A549 (cell line): ENCODE results near the gene IPO9.

Experiments
- CEBPB ChIP-seq, 2 experiments: fragments of >200 bp in 1 of 2; sonication (Bioruptor Twin) in 1 of 2; formaldehyde crosslinking in 1 of 2; IDR thresholded peaks; 2 replicates each; pipeline ENCODE4 v1.6.1; 2012 to 2016
- CTCF ChIP-seq: fragments of >200 bp; sonication (Bioruptor Twin); formaldehyde crosslinking; IDR thresholded peaks from 3 replicates; pipeline ENCODE4 v1.5.1; 2016
- E2F6 ChIP-seq: IDR thresholded peaks from 2 replicates; pipeline ENCODE4 v1.6.1; 2012; ENCODE audit warnings: low read depth, borderline replicate concordance
- HDAC2 ChIP-seq: fragments of 200-600 bp; sonication (generic); IDR thresholded peaks from 2 replicates; pipeline ENCODE4 v1.6.1; 2016
- KDM1A ChIP-seq: fragments of 200-600 bp; sonication (generic); IDR thresholded peaks from 2 replicates; pipeline ENCODE4 v1.6.1; 2016; ENCODE audit warnings: low read depth, mild to moderate bottlenecking
- PHF8 ChIP-seq: fragments of 200-600 bp; sonication (generic); IDR thresholded peaks from 2 replicates; pipeline ENCODE4 v1.6.1; 2016; ENCODE audit warnings: low read depth, mild to moderate bottlenecking, antibody characterized with exemption, moderate library complexity, borderline replicate concordance
- POLR2A ChIP-seq: IDR thresholded peaks from 2 replicates; pipeline ENCODE4 v1.6.1; 2012; ENCODE audit warnings: mild to moderate bottlenecking, low read length
- RAD21 ChIP-seq, 2 experiments: fragments of >200 bp in 1 of 2; sonication (Bioruptor Twin) in 1 of 2; formaldehyde crosslinking in 1 of 2; IDR thresholded peaks in 1 of 2; conservative IDR thresholded peaks in 1 of 2; 2 replicates in 1 of 2; 3 replicates in 1 of 2; pipeline ENCODE4 v1.6.1; 2012 to 2018; ENCODE audit warnings: inconsistent platforms in 1 of 2
- SREBF2 ChIP-seq: fragments of 450-650 bp; IDR thresholded peaks from 2 replicates; pipeline ENCODE4 v1.6.1; 2014; ENCODE audit warnings: mild to moderate bottlenecking, moderate library complexity
- TP53 ChIP-seq: fragments of 250-450 bp; sonication (Bioruptor Pico); IDR thresholded peaks from 2 replicates; pipeline ENCODE4 v1.5.0; 2021; ENCODE audit warnings: mild to moderate bottlenecking, moderate library complexity
- USF2 ChIP-seq: fragments of 450-650 bp; IDR thresholded peaks from 2 replicates; pipeline ENCODE4 v1.6.1; 2014; ENCODE audit warnings: antibody characterized with exemption
- ZNF302 ChIP-seq: fragments of 250-450 bp; sonication (Bioruptor Pico); IDR thresholded peaks from 2 replicates; pipeline ENCODE4 v1.9.0; 2021; ENCODE audit warnings: inconsistent platforms, mild to moderate bottlenecking, moderate library complexity
- TF ChIP-seq, protein P1 (sequence below): fragments of 250-450 bp; sonication (Bioruptor Pico); IDR thresholded peaks from 2 replicates; pipeline ENCODE4 v1.5.0; 2021; ENCODE audit warnings: mild to moderate bottlenecking, moderate library complexity, borderline replicate concordance
- TF ChIP-seq, protein P2 (sequence below): IDR thresholded peaks from 2 replicates; pipeline ENCODE4 v1.6.1; 2012

DNA sequence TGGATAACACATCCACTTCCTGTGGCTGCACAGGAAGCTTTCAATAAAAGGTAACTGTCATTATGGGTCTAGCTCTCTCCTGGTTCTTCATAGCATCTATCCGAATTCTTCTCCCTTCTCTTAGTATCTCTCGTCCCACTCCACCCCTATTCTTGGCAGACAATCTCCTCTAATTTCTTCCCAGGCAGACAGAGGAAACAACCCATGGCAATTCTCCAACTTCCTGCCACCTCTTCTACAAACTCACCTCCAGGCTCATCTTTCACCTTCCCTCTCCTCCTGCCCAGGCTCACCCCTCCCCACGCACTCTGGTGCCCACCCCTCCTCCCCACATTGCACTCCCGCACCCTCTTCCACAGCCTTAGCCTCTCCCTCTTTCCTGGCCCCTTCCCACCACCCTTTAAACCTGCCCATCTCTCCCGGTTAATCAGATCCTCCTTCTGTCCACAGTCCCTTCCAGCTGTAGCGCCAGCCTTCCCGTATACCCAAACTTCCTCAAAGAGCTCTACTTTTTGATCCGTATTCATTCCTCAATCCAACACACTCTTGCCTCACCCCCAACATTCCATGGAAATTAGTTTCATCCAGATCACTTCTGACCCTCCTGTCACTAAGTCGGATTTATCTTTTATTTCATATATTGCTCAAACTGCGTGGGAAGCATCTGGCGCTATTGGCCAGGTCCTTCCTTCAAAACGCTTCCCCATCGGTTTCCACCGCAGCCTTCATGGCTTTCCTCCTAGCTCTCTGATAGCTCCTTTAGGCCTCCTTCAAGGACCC lies 85.7 kb downstream of the IPO9 start:
- TF ChIP-seq POLR2A (no peak), CTCF (no peak), CEBPB (IDR thresholded peaks at IDR 0.05) (no peak), PHF8 (no peak), E2F6 (no peak), USF2 (no peak), RAD21 (conservative IDR thresholded peaks at IDR 0.05 in 1 of 2, IDR thresholded peaks at IDR 0.05 in 1 of 2) (no peak), SREBF2 (no peak), ZNF302 (CRISPR knock-in tag) (no peak), KDM1A (no peak), HDAC2 (no peak), TP53 (CRISPR knock-in tag) (no peak)
- TF ChIP-seq, protein P1, sequence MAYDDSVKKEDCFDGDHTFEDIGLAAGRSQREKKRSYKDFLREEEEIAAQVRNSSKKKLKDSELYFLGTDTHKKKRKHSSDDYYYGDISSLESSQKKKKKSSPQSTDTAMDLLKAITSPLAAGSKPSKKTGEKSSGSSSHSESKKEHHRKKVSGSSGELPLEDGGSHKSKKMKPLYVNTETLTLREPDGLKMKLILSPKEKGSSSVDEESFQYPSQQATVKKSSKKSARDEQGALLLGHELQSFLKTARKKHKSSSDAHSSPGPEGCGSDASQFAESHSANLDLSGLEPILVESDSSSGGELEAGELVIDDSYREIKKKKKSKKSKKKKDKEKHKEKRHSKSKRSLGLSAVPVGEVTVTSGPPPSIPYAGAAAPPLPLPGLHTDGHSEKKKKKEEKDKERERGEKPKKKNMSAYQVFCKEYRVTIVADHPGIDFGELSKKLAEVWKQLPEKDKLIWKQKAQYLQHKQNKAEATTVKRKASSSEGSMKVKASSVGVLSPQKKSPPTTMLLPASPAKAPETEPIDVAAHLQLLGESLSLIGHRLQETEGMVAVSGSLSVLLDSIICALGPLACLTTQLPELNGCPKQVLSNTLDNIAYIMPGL, result no peak
- TF ChIP-seq, protein P2, sequence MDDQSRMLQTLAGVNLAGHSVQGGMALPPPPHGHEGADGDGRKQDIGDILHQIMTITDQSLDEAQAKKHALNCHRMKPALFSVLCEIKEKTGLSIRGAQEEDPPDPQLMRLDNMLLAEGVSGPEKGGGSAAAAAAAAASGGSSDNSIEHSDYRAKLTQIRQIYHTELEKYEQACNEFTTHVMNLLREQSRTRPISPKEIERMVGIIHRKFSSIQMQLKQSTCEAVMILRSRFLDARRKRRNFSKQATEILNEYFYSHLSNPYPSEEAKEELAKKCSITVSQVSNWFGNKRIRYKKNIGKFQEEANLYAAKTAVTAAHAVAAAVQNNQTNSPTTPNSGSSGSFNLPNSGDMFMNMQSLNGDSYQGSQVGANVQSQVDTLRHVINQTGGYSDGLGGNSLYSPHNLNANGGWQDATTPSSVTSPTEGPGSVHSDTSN, result no peak
